Epithelial cell of esophagus (primary cell): ENCODE results near the gene COL17A1.
A peak's percentile ranks its signal among the peaks of the same experiment; 100 is the strongest.

Experiments used
- DNase-seq: peaks from one replicate; pipeline ENCODE4 v3.0.0; 2010; ENCODE audit warnings: low read depth
- H3K4me3 ChIP-seq: 2 replicates; pipeline ENCODE4 v1.5.1; 2011; ENCODE audit warnings: mild to moderate bottlenecking, low read length, control low read depth
- CTCF ChIP-seq: IDR thresholded peaks from 2 replicates; pipeline ENCODE4 v1.5.1; 2011; ENCODE audit warnings: low read depth, mild to moderate bottlenecking, low read length, control low read depth, inconsistent platforms; ENCODE audit not compliant: insufficient read depth; ENCODE audit errors: missing control alignments

The COL17A1 gene

GRCh38 chr10:104121485-104122224 lies 36.0 kb upstream of the COL17A1 start, which contains the start of gene SFR1:
SFR1 (plus strand) TSS chr10:104122171; CDS start chr10:104122184, 13 bp downstream.
- peak; percentile 50 for TF ChIP-seq CTCF
- H3K4me3 ChIP-seq, result peak within 1 kb of the TSS; percentile 77
- peak; percentile 99 for DNase-seq

- DNase-seq, result peak; percentile 98
- TF ChIP-seq CTCF, result no peak
- H3K4me3 ChIP-seq, result peak overlapping the region; percentile 72
These were observed 35.3 kb upstream of the COL17A1 start for GRCh38 chr10:104120903-104121484.

- TF ChIP-seq CTCF, result no peak
These were observed 34.8 kb upstream of the COL17A1 start for GRCh38 chr10:104120512-104120902.

GRCh38 chr10:104119996-104120395 lies 34.3 kb upstream of the COL17A1 start:
- TF ChIP-seq CTCF, result no peak
- DNase-seq, result peak; percentile 79
- H3K4me3 ChIP-seq, result no peak overlapping the region

More at GRCh38 chr10:104120512-104120902, 34.8 kb upstream of the COL17A1 start:
- DNase-seq, result no peak
- H3K4me3 ChIP-seq, result peak overlapping the region; percentile 72

- no peak overlapping the region for H3K4me3 ChIP-seq
- TF ChIP-seq CTCF, result no peak
- peak; percentile 94 for DNase-seq
These were observed 32.2 kb upstream of the COL17A1 start for GRCh38 chr10:104117839-104118323.

GRCh38 chr10:104113376-104113956 lies 27.8 kb upstream of the COL17A1 start:
- TF ChIP-seq CTCF, result no peak
- no peak for DNase-seq

More at GRCh38 chr10:104113376-104113956, 27.8 kb upstream of the COL17A1 start:
- H3K4me3 ChIP-seq, result no peak overlapping the region
